Fibroblast of lung (primary cell): ENCODE results near the gene GNAI2. TPM values are rescaled to one million over a fixed set of nuclear protein-coding genes. Genes with fewer than 3 reads are reported as not detected.

Source experiments
- DNase-seq, 2 donors: peaks; one replicate each; pipeline versions ENCODE4 v3.0.0 to v3.0.0-alpha.2; 2010; ENCODE audit warnings: low read depth in 2 of 2
- H2AFZ ChIP-seq: 2 replicates; pipeline ENCODE4 v1.5.1; 2012; ENCODE audit warnings: low read length, control low read depth, inconsistent platforms
- H3K27ac ChIP-seq: 2 replicates; pipeline ENCODE4 v1.5.1; 2011; ENCODE audit warnings: low read length, control low read depth; ENCODE audit not compliant: insufficient read depth
- H3K27me3 ChIP-seq: 2 replicates; pipeline ENCODE4 v1.5.1; 2011; ENCODE audit warnings: mild to moderate bottlenecking, low read length; ENCODE audit not compliant: control insufficient read depth, insufficient read depth
- H3K36me3 ChIP-seq: 2 replicates; pipeline ENCODE4 v1.5.1; 2011; ENCODE audit warnings: low read length; ENCODE audit not compliant: control insufficient read depth, insufficient read depth
- H3K4me1 ChIP-seq: 2 replicates; pipeline ENCODE4 v1.5.1; 2011; ENCODE audit warnings: low read length; ENCODE audit not compliant: control insufficient read depth, insufficient read depth; ENCODE audit errors: extremely low read depth
- H3K4me2 ChIP-seq: 2 replicates; pipeline ENCODE4 v1.5.1; 2011; ENCODE audit warnings: low read length, control low read depth; ENCODE audit not compliant: insufficient read depth; ENCODE audit errors: extremely low read depth
- H3K4me3 ChIP-seq, 4 experiments: fragments of 200-600 bp in 1 of 4; sonication (generic) in 1 of 4; replicated peaks in 1 of 4; 2 replicates each; pipeline ENCODE4 v1.5.1; 2011 to 2016; ENCODE audit warnings: low read length in 4 of 4, low read depth in 3 of 4, mild to moderate bottlenecking in 3 of 4, control low read depth in 2 of 4, inconsistent platforms in 1 of 4, mixed read lengths in 1 of 4; ENCODE audit not compliant: insufficient read depth in 1 of 4; ENCODE audit errors: control extremely low read depth in 1 of 4
- H3K79me2 ChIP-seq: 2 replicates; pipeline ENCODE4 v1.5.1; 2012; ENCODE audit warnings: mild to moderate bottlenecking, low read length, inconsistent platforms; ENCODE audit not compliant: control insufficient read depth, insufficient read depth
- H3K9ac ChIP-seq: 2 replicates; pipeline ENCODE4 v1.5.1; 2011; ENCODE audit warnings: mild to moderate bottlenecking, low read length, control low read depth; ENCODE audit not compliant: insufficient read depth
- H3K9me3 ChIP-seq: 2 replicates; pipeline ENCODE4 v1.5.1; 2012; ENCODE audit warnings: low read depth, low read length; ENCODE audit not compliant: control insufficient read depth, insufficient read depth
- H4K20me1 ChIP-seq: 2 replicates; pipeline ENCODE4 v1.5.1; 2011; ENCODE audit warnings: low read length; ENCODE audit not compliant: control insufficient read depth, insufficient read depth; ENCODE audit errors: extremely low read depth
- EZH2 ChIP-seq: IDR thresholded peaks from 2 replicates; pipeline ENCODE4 v1.5.1; 2012; ENCODE audit warnings: low read length, control low read depth, mild to moderate bottlenecking; ENCODE audit errors: missing control alignments
- polyA plus RNA-seq, 2 donors: library from polyadenylated mRNA; depleted of rRNA in 1 of 2; stranded (reverse) in 1 of 2; unstranded in 1 of 2; fragments of >200 nt; gene quantifications; 2 replicates each; pipeline ENCODE4 v1.2.1, GENCODE V29; 2011 to 2012; ENCODE audit warnings: missing spikeins in 1 of 2
- total RNA-seq: library from RNA; depleted of rRNA; stranded (reverse); fragments of >200 nt; gene quantifications from 2 replicates; pipeline ENCODE4 v1.2.1, GENCODE V29; 2014
- TF ChIP-seq, protein P1 (sequence below), 2 donors: IDR thresholded peaks in 1 of 2; conservative IDR thresholded peaks in 1 of 2; 1 replicate in 1 of 2; 2 replicates in 1 of 2; pipeline ENCODE4 v1.5.1; 2011 to 2012; ENCODE audit warnings: low read length in 2 of 2, control low read depth in 1 of 2, inconsistent platforms in 1 of 2, low read depth in 1 of 2, mild to moderate bottlenecking in 1 of 2

The GNAI2 gene
- total and polyA plus RNA-seq, 2 donors (not counting 1 experiment from before 2014, with no cell fraction given), result 238 to 704 TPM

DNA sequence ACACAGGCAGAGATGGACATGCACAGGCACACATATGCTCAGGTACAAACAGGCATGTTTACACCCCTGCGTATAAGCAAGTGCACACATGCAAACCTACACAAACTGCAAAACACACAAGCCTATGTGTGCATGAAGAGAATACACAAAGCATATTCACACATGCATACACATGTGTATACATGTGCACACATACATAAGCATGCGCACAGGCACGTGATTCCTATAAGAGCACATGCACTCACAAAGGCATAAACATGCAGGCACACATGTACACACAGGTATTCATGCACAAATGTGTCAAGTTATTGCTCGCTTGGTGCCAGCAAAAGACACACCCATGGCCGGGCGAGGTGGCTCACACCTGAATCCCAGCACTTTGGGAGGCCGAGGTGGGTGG is 46.0 kb upstream of the GNAI2 start:
- TF ChIP-seq, protein P1, sequence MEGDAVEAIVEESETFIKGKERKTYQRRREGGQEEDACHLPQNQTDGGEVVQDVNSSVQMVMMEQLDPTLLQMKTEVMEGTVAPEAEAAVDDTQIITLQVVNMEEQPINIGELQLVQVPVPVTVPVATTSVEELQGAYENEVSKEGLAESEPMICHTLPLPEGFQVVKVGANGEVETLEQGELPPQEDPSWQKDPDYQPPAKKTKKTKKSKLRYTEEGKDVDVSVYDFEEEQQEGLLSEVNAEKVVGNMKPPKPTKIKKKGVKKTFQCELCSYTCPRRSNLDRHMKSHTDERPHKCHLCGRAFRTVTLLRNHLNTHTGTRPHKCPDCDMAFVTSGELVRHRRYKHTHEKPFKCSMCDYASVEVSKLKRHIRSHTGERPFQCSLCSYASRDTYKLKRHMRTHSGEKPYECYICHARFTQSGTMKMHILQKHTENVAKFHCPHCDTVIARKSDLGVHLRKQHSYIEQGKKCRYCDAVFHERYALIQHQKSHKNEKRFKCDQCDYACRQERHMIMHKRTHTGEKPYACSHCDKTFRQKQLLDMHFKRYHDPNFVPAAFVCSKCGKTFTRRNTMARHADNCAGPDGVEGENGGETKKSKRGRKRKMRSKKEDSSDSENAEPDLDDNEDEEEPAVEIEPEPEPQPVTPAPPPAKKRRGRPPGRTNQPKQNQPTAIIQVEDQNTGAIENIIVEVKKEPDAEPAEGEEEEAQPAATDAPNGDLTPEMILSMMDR (conservative IDR thresholded peaks at IDR 0.05 in 1 of 2, IDR thresholded peaks at IDR 0.05 in 1 of 2; ENCODE audit: low read depth in 1 of 2, low read length in 2 of 2), result no peak
- no peak for TF ChIP-seq EZH2

GRCh38 chr3:50190936-50191660 is 44.9 kb upstream of the GNAI2 start, which contains the start of gene GNAT1:
Gene GNAT1, plus strand, starts transcription at chr3:50191610. Its CDS starts 116 bp downstream, at chr3:50191726.
- peaks cover 9% of the 10 kb centered on the region for H3K27me3 ChIP-seq
- no peaks in the 10 kb centered on the region for H3K9me3 ChIP-seq
- H3K4me1 ChIP-seq, result no peaks in the 10 kb centered on the region
- no peaks in the 10 kb centered on the region for H3K36me3 ChIP-seq
- H3K27ac ChIP-seq, result no peak within 1 kb of the TSS
- no peak for TF ChIP-seq EZH2
- TF ChIP-seq, protein P1 (conservative IDR thresholded peaks at IDR 0.05 in 1 of 2, IDR thresholded peaks at IDR 0.05 in 1 of 2; ENCODE audit: low read depth in 1 of 2, low read length in 2 of 2), result no peak
- no peak within 1 kb of the TSS for H3K4me3 ChIP-seq
- H2AFZ ChIP-seq, result no peak within 1 kb of the TSS
- no peaks in the 10 kb centered on the region for H4K20me1 ChIP-seq
- H3K79me2 ChIP-seq, result no peaks in the 10 kb centered on the region
- no peak for DNase-seq
- no peak within 1 kb of the TSS for H3K4me2 ChIP-seq
- no peak within 1 kb of the TSS for H3K9ac ChIP-seq

More for the DNA sequence above, 46.0 kb upstream of the GNAI2 start:
- Histone ChIP-seq H3K4me3 (no peak overlapping the region), H3K4me1 (no peaks in the 10 kb centered on the region), H3K27ac (no peak overlapping the region), H3K9me3 (no peaks in the 10 kb centered on the region), H3K36me3 (no peaks in the 10 kb centered on the region), H2AFZ (no peak overlapping the region), H3K79me2 (no peaks in the 10 kb centered on the region), H3K4me2 (no peak overlapping the region), H4K20me1 (no peaks in the 10 kb centered on the region), H3K27me3 (peaks cover 9% of the 10 kb centered on the region), H3K9ac (no peak overlapping the region)
- DNase-seq, result no peak

GRCh38 chr3:50192124-50192523 is 43.9 kb upstream of the GNAI2 start:
- no peaks in the 10 kb centered on the region for H3K36me3 ChIP-seq
- no peak overlapping the region for H3K27ac ChIP-seq
- no peak for TF ChIP-seq EZH2
- TF ChIP-seq, protein P1 (conservative IDR thresholded peaks at IDR 0.05 in 1 of 2, IDR thresholded peaks at IDR 0.05 in 1 of 2; ENCODE audit: low read depth in 1 of 2, low read length in 2 of 2), result no peak

More at GRCh38 chr3:50192124-50192523, 43.9 kb upstream of the GNAI2 start:
- H3K4me3 ChIP-seq, result no peak overlapping the region
- H4K20me1 ChIP-seq, result no peaks in the 10 kb centered on the region
- H3K27me3 ChIP-seq, result peaks cover 16% of the 10 kb centered on the region
- no peaks in the 10 kb centered on the region for H3K9me3 ChIP-seq
- no peaks in the 10 kb centered on the region for H3K79me2 ChIP-seq
- no peak for DNase-seq
- no peaks in the 10 kb centered on the region for H3K4me1 ChIP-seq
- no peak overlapping the region for H2AFZ ChIP-seq
- no peak overlapping the region for H3K9ac ChIP-seq
- no peak overlapping the region for H3K4me2 ChIP-seq
